IPS-NIHi11 (cell line): Measurements from ENCODE around the gene TEX19.

Experiments used
- DNase-seq: peaks from one replicate; pipeline ENCODE4 v3.0.0; 2012; ENCODE audit warnings: mixed read lengths, low spot score

Gene TEX19, protein sequence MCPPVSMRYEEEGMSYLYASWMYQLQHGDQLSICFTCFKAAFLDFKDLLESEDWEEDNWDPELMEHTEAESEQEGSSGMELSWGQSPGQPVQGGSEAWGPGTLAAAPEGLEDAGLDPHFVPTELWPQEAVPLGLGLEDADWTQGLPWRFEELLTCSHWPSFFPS

DNA sequence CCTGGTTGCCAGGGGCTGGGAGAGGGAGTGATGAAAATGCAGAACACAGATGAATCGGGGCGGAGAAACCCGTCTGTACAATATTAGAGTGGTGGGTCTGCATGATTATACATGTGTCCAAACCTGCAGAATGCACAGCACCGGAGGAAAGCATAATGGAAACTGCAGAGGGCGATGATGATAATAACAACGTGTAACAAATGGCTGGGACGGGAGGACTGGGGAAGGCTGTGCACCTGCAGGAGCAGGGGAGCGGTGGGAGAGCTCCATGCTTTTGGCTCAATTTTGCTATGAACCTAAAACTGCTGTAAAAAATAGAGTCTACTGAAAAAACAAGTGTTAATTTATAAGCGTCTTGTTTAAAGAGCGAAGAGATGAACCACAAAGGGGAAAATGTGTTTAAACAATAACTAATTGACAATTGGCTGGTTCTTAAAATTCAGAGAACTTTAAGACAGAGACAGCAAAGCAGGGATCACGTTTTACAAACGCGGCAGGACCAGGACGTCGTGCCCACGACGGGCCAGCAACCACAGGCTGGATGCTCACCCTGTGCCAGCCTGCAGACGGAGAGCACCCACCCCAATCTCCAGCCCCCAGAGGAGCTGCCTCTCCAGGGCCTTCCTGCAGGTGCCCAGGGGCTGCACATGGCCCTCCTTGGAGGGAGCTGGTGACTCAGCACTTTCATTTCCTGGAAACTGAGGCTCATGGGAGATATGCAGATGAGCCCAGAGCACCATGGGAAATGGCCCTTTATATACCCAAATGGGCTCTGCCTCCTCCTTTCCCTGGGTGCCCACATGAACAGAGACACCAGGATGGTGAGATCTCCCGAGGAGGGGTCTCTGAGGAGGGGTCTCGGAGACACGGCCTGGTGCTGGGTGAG lies at the start of gene TEX19:
Gene TEX19 (plus strand): TSS at position 783 of the 886 bp plus-strand sequence. CDS start 2,904 bp downstream, outside the sequence.
- DNase-seq: no peak

GRCh38 chr17:82309656-82310570 lies 49.1 kb upstream of the TEX19 start:
- DNase-seq: no peak

DNA sequence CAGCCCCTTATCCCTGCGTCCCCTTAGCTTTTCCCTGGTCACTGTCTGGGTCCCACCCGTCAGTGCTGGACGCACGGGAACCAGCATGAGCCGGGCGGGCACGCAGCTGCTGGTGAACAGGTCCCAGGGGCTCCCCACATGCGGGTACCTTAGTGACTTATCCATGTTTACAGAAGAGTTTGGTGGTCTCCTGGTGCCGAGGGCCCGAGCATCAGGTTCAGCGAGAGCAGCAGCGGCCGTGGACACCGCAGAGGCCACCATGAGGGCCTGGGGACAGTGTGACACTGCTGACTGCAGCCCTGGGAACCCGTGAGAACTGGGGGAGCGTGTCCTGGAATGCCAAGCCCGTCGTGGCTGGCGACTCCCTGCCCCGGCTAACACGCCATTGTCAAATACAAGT lies 48.2 kb upstream of the TEX19 start:
- no peak for DNase-seq

GRCh38 chr17:82311971-82312370 lies 47.1 kb upstream of the TEX19 start:
- DNase-seq: no peak

- DNase-seq: no peak
Observed at GRCh38 chr17:82313195-82314011, 45.6 kb upstream of the TEX19 start.

DNA sequence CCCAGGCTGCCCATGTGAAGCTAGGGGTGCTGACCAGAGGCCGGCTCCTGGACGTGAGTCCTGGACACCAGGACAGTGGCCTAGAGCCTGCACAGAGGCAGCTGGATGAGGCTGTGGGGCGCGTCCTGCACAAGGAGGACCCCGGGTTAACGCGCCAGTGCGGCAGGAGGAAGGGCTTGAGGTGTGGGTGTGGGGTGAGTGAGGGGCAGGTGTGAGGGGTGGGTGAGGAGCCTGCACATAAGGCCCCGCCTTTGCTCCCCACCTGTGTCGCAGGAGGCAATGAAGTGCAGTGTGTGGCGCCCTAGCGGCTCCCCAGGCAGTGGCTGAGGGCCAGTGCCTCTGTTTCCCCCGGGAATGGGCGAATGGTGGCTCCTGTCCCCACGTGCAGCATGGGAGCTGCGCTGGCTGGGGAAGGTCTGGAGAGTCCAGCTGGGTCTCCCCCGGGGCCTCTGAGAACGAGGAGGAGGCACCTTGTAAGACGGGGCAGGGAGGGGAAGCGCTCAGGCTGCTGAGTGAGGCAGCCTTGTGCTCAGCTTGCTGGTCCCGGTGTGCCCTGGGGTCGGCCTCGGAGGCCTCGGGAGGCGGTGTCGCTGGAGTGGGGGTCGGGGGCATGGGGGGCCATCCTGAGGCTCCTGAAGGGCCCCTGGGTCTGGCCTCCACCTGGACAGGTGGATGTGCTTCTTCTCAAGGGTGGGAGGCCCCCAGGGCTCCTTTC lies 44.9 kb upstream of the TEX19 start:
- no peak for DNase-seq

DNA sequence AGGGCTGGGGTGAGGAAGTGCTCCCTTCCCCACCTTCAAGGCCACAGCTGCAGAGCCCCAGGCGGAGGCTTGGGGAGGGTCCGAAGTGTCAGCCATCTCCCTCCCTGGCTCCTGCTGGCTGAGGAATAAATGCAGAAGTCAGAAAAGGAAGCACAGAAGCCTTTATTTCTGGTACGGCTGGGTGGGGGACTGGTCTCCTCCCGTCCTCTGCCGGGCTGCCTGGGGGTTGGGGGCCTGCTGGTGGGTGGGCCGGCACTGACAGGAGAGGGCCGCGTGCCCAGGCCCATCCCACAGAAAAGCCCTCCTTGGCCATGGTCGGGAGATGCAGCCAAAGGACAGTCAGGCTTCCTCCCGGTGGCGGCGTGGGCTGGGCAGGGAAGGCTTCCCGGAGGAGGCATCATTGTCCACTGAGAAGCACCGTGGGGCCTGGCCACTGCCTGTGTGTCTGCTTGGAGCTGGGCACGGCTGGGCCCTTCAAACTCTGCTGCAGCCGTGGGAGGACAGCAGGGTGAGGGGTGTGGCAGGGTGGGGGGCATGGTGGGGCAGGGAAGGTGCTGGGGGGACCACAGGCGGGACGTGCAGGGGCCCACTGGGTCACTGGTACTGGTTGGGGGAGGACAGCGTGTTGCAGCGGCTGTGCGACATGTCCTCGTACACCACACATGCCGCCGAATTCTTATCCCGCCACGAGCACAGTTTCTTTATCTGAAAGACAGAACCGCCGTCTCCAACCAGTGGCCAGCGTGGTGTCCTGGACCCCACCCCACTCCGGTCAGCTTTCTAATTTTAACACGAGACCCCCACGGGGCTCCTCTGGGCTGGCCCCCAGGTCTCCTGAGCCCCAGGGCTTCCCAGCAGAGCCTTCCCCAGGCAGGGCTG lies 44.1 kb upstream of the TEX19 start:
- no peak for DNase-seq

DNA sequence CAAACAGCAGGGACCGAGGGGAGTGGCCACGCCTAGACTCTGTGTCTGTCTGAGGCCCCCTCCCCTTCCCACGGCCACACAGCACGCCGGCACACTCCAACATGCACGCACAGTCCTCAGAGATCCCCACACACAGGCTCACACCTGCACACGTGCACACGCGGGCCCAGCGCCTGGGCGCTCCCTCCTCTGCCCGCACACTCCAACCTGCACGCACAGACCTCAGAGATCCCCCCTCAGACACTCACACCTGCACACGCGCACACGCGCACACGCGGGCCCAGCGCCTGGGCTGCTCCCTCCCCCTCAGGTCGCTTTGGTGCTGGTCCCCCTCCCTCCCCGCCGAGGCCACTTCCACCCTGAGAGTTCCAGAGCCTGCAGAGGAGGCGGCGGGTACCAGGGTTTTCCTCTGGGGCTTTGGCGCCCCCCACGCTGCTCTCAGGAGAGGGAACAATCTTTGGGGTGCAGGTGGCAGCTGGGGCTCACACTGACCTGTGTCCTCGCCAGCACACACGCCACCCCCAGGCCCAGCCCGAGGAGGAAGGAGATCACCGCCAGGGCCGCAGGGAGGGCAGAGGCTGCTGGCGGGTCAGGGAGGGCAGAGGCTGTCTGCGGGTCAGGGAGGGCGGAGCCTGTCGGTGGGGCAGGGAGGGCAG lies 43.2 kb upstream of the TEX19 start:
- peak; percentile 77 for DNase-seq

DNA sequence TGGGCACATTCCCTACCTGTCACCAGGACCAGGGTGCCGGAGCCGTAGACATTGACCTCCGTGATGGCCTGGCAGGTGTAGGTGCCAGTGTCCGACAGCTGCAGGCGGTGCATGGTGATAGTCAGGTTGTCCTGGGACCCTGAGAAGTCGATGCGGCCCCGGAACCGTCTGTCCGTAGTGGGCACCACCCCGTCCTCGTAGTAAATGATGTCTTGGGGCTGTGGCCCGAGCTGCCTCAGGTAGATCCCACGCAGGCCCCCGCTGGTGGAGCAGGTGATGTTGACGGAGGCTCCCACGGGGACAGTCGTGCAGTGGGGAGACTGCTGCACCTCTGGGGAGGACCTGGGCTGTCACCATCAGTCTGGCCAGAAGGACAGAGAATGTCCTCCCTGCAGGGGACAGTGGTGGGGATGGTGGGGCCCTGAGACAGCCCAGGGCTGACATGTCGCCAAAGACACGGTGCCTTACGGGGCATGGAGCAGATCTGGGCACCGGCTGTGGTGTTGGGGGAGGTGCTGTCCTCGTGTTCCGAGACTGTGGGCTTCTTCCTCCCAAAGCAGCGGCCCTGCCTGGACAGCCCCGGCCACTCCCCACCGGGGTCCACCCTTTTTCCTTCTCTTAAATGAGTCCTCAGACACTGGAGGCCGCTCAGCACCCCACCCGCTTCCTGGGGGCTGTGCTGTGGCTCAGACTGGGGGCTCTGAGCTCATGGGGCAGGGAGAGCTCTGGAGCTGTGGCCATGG lies 42.2 kb upstream of the TEX19 start:
- no peak for DNase-seq

DNA sequence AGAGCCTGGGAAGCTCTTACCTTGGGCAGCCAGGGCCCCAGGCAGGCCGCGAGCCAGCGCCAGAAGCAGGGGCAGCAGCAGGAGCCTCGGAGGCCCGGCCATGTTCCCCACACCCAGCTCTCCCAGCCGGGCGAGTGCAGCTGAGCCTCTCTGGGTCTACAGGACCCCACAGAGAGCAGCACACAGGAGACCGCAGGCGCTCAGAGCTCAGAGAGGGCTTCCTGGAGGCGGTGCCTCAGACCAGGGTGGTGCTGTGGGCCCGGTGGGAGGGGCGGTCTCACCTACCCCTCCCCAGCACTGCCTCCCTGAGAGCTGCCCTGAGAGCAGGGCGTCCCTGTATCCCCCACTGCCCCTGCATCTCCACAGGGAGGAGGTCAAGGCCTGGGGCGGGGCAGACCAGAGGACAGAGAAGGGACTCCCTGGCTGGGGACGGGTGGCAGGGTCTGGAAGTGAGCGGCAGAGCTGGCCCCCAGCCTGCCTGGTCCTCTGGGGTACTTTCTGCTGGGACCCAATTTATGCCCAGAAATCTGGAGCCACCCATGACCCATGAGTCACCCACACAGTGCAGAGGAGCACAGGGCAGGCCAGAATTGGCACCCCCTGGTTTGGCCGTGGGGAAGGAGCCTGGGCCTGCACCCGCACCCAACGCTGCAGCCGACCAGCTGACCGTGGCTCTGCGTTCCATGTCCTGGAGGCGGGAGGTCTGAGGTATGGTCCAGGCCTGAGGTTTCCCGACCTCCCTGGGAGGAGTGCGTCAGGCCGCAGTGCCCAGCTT lies 41.5 kb upstream of the TEX19 start, which contains the start of gene CD7:
Gene CD7 (minus strand): TSS at position 215 of the 775 bp plus-strand sequence. CDS start 113 bp downstream, at position 102.
- DNase-seq: no peak

DNA sequence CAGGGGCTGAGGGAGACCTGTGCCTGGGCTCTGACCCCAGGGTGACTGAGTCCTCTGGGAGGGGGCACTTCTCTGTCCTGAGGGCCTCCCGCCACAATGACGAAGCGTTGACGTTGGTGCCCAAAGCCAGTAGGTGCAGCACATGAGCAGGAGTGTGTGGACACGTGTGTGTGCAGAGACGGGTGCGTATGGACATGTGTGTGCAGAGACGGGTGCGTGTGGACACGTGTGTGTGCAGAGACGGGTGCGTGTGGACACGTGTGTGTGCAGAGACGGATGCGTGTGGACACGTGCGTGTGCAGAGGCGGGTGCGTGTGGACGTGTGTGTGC lies 40.9 kb upstream of the TEX19 start:
- no peak for DNase-seq

- DNase-seq: no peak
Observed at GRCh38 chr17:82318772-82319606, 40.1 kb upstream of the TEX19 start.

DNA sequence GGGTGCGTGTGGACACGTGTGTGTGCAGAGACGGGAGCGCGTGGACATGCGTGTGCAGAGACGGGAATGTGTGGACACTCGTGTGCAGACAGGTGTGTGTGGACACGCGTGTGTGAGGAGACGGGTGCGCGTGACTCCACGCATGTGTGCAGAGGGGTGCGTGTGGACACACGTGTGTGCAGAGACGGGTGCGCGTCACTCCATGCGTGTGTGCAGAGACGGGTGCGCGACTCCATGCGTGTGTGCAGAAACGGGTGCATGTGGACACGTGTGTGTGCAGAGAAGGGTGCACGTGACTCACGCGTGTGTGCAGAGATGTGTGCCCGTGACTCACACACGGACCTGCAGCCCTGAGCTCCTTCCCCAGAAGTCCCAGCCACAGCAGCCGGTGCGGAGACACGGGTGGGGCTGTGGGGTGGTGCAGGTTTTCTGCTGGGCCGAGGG lies 39.4 kb upstream of the TEX19 start:
- DNase-seq: no peak

DNA sequence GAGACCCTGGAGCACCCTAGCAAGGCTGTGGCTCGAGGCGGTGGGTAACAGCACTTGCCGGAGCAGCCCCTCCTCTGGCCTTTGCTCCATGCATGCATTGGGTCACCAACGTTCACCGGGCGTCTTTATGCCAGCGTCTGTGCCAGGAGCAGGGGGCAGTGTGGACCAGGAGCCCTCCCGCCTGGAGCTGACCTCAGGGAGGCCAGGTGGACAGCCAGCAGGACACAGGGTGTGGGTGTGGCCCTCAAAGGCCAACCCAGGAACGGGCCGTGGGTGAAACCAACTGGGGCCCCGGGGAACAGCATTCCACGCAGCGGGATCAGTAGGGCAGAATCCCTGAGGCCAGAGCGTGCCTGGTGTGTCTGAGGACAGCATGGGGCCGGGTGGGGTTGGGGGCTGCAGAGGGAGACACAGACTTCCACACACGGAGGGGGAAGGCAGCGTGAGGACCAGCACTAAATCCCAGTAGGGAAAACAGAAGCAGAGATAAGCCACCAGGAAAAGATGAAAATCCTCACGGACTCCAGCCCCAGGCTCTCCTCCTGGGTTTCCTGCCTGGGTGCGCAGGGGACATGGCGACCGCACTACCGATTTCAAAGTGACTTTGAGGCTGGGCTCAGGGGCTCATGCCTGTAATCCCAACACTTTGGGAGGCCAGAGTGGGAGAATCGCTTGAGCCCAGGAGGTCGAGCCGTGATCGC lies 38.8 kb upstream of the TEX19 start:
- no peak for DNase-seq

DNA sequence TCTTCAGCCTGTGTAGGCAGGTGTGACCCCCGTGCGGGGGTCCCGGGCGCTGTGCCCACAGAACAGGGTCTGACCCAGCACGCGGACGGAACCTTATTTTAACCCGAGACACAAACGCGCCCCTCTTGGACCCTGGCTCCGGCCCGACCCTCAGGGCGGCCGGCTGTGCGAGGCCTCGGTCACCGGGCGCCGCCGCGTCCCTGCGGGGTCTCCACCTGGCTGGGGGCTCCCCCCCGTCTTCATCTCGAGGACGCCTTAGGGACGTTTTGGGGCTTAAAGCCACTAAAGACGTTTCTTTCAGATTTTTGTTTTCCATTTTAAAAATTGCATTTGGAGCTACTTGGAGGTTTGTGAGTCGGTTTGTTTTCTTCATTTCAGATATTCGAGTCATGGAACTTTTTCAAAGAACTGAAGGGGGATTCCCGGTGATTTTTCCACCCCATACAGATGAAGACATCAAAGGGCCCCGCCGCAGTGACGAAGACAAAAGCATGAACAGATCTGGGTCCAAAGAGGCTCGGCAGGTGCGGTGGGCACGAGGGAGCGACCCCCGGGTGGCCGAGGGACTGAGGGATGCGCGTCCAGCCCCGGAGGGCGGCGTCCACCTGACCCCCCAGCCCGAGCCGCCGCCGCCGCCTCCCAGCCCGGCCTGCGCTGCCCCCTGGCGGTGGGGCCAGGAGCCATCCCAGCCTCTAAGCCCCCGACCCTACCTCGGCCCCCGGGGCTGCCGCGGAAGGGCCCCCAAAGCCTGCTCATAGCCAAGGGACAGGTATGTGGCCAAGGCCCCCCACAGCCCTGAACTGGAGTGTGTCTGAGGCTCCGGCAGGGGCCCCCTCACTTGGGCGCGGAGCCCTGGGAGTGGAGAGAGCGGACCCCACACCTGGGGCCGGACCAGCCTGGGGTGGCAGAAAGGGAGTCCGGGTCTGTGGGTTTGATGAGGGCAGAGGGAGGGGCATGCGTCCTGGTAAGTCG lies 37.8 kb upstream of the TEX19 start:
- DNase-seq: peak; percentile 91
